Measurements from ENCODE around the gene PDE1A.

PDE1A gene

GRCh38 chr2:182197529-182197928 is 229.3 kb downstream of the PDE1A start:
- no peak for DNase-seq (ENCODE audit: low read depth)

- DNase-seq (ENCODE audit: low read depth) = no peak
Observed at GRCh38 chr2:182193291-182193690, 233.5 kb downstream of the PDE1A start.

- DNase-seq (ENCODE audit: low read depth) = no peak
Observed at GRCh38 chr2:182191061-182191460, 235.8 kb downstream of the PDE1A start.

- DNase-seq (ENCODE audit: low read depth) = no peak
Observed at GRCh38 chr2:182187130-182187529, 239.7 kb downstream of the PDE1A start.

GRCh38 chr2:182186132-182186735 is 240.6 kb downstream of the PDE1A start:
- DNase-seq (ENCODE audit: low read depth) = no peak

GRCh38 chr2:182182436-182182835 is 244.4 kb downstream of the PDE1A start:
- DNase-seq (ENCODE audit: low read depth) = no peak

- DNase-seq (ENCODE audit: low read depth) = no peak
Observed at GRCh38 chr2:182181381-182181780, 245.5 kb downstream of the PDE1A start.

- DNase-seq (ENCODE audit: low read depth) = no peak
Observed at GRCh38 chr2:182179176-182179575, 247.7 kb downstream of the PDE1A start.

GRCh38 chr2:182173944-182174622 is 252.8 kb downstream of the PDE1A start:
- no peak for DNase-seq (ENCODE audit: low read depth)

GRCh38 chr2:182170341-182170740 is 256.5 kb downstream of the PDE1A start:
- no peak for DNase-seq (ENCODE audit: low read depth)

- no peak for DNase-seq (ENCODE audit: low read depth)
Observed at GRCh38 chr2:182167882-182168281, 259.0 kb downstream of the PDE1A start.

- no peak for DNase-seq (ENCODE audit: low read depth)
Observed at GRCh38 chr2:182166841-182167240, 260.0 kb downstream of the PDE1A start.

GRCh38 chr2:182166406-182166805 is 260.4 kb downstream of the PDE1A start:
- DNase-seq (ENCODE audit: low read depth) = no peak

- DNase-seq (ENCODE audit: low read depth) = no peak
Observed at GRCh38 chr2:182165202-182165601, 261.6 kb downstream of the PDE1A start.

- no peak for DNase-seq (ENCODE audit: low read depth)
Observed at GRCh38 chr2:182164686-182165085, 262.1 kb downstream of the PDE1A start.

- DNase-seq (ENCODE audit: low read depth) = no peak
Observed at GRCh38 chr2:182163878-182164277, 263.0 kb downstream of the PDE1A start.

- DNase-seq (ENCODE audit: low read depth) = no peak
Observed at GRCh38 chr2:182148344-182148743, 278.5 kb downstream of the PDE1A start.

- no peak for DNase-seq (ENCODE audit: low read depth)
Observed at GRCh38 chr2:182144776-182145165, 282.1 kb downstream of the PDE1A start.

GRCh38 chr2:182144041-182144775 is 282.6 kb downstream of the PDE1A start:
- no peak for DNase-seq (ENCODE audit: low read depth)

- no peak for DNase-seq (ENCODE audit: low read depth)
Observed at GRCh38 chr2:182142062-182142461, 284.8 kb downstream of the PDE1A start.

GRCh38 chr2:182134201-182134600 is 292.6 kb downstream of the PDE1A start:
- no peak for DNase-seq (ENCODE audit: low read depth)

GRCh38 chr2:182133195-182133891 is 293.5 kb downstream of the PDE1A start:
- no peak for DNase-seq (ENCODE audit: low read depth)

- no peak for DNase-seq (ENCODE audit: low read depth)
Observed at GRCh38 chr2:182132605-182133004, 294.2 kb downstream of the PDE1A start.

All from activated T-cell treated with anti-CD3 and anti-CD28 coated beads for 24 hours (primary cell).